Parathyroid adenoma (tissue), 2 donors: ENCODE results near the gene DCDC1.

ENCODE experiments used
- H2AFZ ChIP-seq: fragments of 300-600 bp; sonication (generic); one replicate; pipeline ENCODE4 v1.7.0; 2017; ENCODE audit warnings: antibody characterized with exemption, mild to moderate bottlenecking
- H3K27ac ChIP-seq: fragments of 300-600 bp; sonication (generic); one replicate; pipeline ENCODE4 v1.7.0; 2017
- H3K27me3 ChIP-seq: fragments of 300-600 bp; sonication (generic); one replicate; pipeline ENCODE4 v1.7.0; 2017; ENCODE audit warnings: low read length; ENCODE audit not compliant: control insufficient read depth, insufficient read depth
- H3K36me3 ChIP-seq: fragments of 300-600 bp; sonication (generic); one replicate; pipeline ENCODE4 v1.7.0; 2017; ENCODE audit warnings: low read length; ENCODE audit not compliant: control insufficient read depth, insufficient read depth
- H3K4me1 ChIP-seq: fragments of 300-600 bp; sonication (generic); one replicate; pipeline ENCODE4 v1.7.0; 2017; ENCODE audit warnings: control low read depth
- H3K4me2 ChIP-seq: fragments of 300-600 bp; sonication (generic); one replicate; pipeline ENCODE4 v1.7.0; 2017; ENCODE audit warnings: low read length
- H3K4me3 ChIP-seq: fragments of 300-600 bp; sonication (generic); one replicate; pipeline ENCODE4 v1.7.0; 2017; ENCODE audit warnings: low read depth, low read length
- H3K79me2 ChIP-seq: fragments of 300-600 bp; sonication (generic); one replicate; pipeline ENCODE4 v1.7.0; 2017; ENCODE audit warnings: control low read depth
- H3K9ac ChIP-seq: fragments of 300-600 bp; sonication (generic); one replicate; pipeline ENCODE4 v1.7.0; 2017; ENCODE audit warnings: mild to moderate bottlenecking
- H3K9me3 ChIP-seq: fragments of 300-600 bp; sonication (generic); one replicate; pipeline ENCODE4 v1.7.0; 2017; ENCODE audit warnings: low read length; ENCODE audit not compliant: control insufficient read depth
- CTCF ChIP-seq: fragments of 300-600 bp; sonication (generic); IDR thresholded peaks from one replicate; pipeline ENCODE4 v1.7.0; 2017; ENCODE audit warnings: antibody characterized with exemption, mild to moderate bottlenecking
- donor health status: primary hyperparathyroidism.

DCDC1 gene

GRCh38 chr11:30830681-30831080 is 538.9 kb downstream of the DCDC1 start:
- H3K27me3 ChIP-seq: no peaks in the 10 kb centered on the region
- no peak overlapping the region for H3K9ac ChIP-seq
- no peak for TF ChIP-seq CTCF
- H3K79me2 ChIP-seq: no peaks in the 10 kb centered on the region
- no peak overlapping the region for H2AFZ ChIP-seq
- H3K36me3 ChIP-seq: no peaks in the 10 kb centered on the region
- no peak overlapping the region for H3K4me2 ChIP-seq
- no peak overlapping the region for H3K4me3 ChIP-seq
- no peak overlapping the region for H3K27ac ChIP-seq
- H3K9me3 ChIP-seq: no peaks in the 10 kb centered on the region
- no peaks in the 10 kb centered on the region for H3K4me1 ChIP-seq

- Histone ChIP-seq H3K4me1 (no peaks in the 10 kb centered on the region), H3K27ac (no peak overlapping the region), H3K4me2 (no peak overlapping the region), H3K36me3 (no peaks in the 10 kb centered on the region), H3K9ac (no peak overlapping the region), H3K4me3 (no peak overlapping the region), H2AFZ (no peak overlapping the region), H3K9me3 (no peaks in the 10 kb centered on the region), H3K79me2 (no peaks in the 10 kb centered on the region), H3K27me3 (no peaks in the 10 kb centered on the region)
- no peak for TF ChIP-seq CTCF
Measured at GRCh38 chr11:30826911-30827310, 542.6 kb downstream of the DCDC1 start.

GRCh38 chr11:30825723-30826122 is 543.8 kb downstream of the DCDC1 start:
- no peak overlapping the region for H3K9ac ChIP-seq
- no peak overlapping the region for H2AFZ ChIP-seq
- H3K27me3 ChIP-seq: no peaks in the 10 kb centered on the region
- no peaks in the 10 kb centered on the region for H3K36me3 ChIP-seq
- no peaks in the 10 kb centered on the region for H3K4me1 ChIP-seq
- no peak overlapping the region for H3K4me2 ChIP-seq
- no peak overlapping the region for H3K4me3 ChIP-seq
- TF ChIP-seq CTCF: no peak
- no peak overlapping the region for H3K27ac ChIP-seq
- no peaks in the 10 kb centered on the region for H3K79me2 ChIP-seq
- H3K9me3 ChIP-seq: no peaks in the 10 kb centered on the region

- H3K9me3 ChIP-seq: no peaks in the 10 kb centered on the region
- H2AFZ ChIP-seq: no peak overlapping the region
- H3K27ac ChIP-seq: no peak overlapping the region
- no peaks in the 10 kb centered on the region for H3K4me1 ChIP-seq
- H3K4me3 ChIP-seq: no peak overlapping the region
- no peaks in the 10 kb centered on the region for H3K79me2 ChIP-seq
- no peak overlapping the region for H3K4me2 ChIP-seq
- no peaks in the 10 kb centered on the region for H3K36me3 ChIP-seq
- no peaks in the 10 kb centered on the region for H3K27me3 ChIP-seq
- no peak overlapping the region for H3K9ac ChIP-seq
- TF ChIP-seq CTCF: no peak
Measured at GRCh38 chr11:30823119-30823518, 546.4 kb downstream of the DCDC1 start.

- H3K4me2 ChIP-seq: no peak overlapping the region
- no peak overlapping the region for H3K9ac ChIP-seq
- no peak overlapping the region for H2AFZ ChIP-seq
- no peaks in the 10 kb centered on the region for H3K27me3 ChIP-seq
- no peaks in the 10 kb centered on the region for H3K4me1 ChIP-seq
- H3K4me3 ChIP-seq: no peak overlapping the region
- no peaks in the 10 kb centered on the region for H3K36me3 ChIP-seq
- no peak overlapping the region for H3K27ac ChIP-seq
- H3K9me3 ChIP-seq: no peaks in the 10 kb centered on the region
- no peak for TF ChIP-seq CTCF
- no peaks in the 10 kb centered on the region for H3K79me2 ChIP-seq
Measured at GRCh38 chr11:30821438-30821965, 548.0 kb downstream of the DCDC1 start.
